Epithelial cell of esophagus (primary cell): ENCODE results near the gene PTGR3.

Experiments used
- DNase-seq: peaks from one replicate; pipeline ENCODE4 v3.0.0; 2010; ENCODE audit warnings: low read depth
- H3K4me3 ChIP-seq: 2 replicates; pipeline ENCODE4 v1.5.1; 2011; ENCODE audit warnings: mild to moderate bottlenecking, low read length, control low read depth
- CTCF ChIP-seq: IDR thresholded peaks from 2 replicates; pipeline ENCODE4 v1.5.1; 2011; ENCODE audit warnings: low read depth, mild to moderate bottlenecking, low read length, control low read depth, inconsistent platforms; ENCODE audit not compliant: insufficient read depth; ENCODE audit errors: missing control alignments

PTGR3 gene

GRCh38 chr18:75203416-75204268, 5.3 kb downstream of the PTGR3 start:
- TF ChIP-seq CTCF = no peak
- DNase-seq = peak; percentile 29
- H3K4me3 ChIP-seq = peak overlapping the region; percentile 41

DNA sequence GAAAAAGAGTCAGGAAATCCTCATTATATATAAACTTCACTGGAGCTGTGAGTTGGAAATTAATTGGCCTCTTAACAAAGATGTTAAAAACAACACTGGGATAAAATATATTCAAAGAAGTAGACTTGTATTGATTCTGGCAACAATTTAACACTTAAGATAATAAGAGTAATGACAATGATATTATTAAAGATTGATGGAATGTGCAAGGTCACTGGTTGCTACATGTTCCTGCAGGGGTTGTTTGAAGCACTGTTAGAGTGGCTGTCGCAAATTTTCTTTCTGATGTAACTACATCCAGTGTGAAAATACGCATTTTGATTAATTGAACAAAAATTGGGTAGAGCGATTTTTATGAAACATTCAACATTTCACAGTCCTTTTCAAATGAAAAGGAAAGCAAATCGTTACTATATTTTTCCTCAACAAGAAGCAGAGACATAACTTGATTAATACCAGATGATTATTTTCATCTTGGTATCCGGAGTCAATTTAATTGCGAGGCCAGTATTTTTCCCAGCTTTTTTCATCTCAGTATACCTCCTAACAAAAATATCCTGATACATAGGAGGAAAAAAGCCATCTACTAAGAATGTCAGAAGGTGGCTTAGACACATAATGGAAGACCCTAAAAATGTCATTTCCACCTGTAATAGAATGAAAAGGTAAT, 6.1 kb downstream of the PTGR3 start:
- no peak overlapping the region for H3K4me3 ChIP-seq
- no peak for TF ChIP-seq CTCF
- no peak for DNase-seq

- no peak for TF ChIP-seq CTCF
- DNase-seq = no peak
- H3K4me3 ChIP-seq = no peak overlapping the region
Measured at GRCh38 chr18:75201282-75202270, 7.4 kb downstream of the PTGR3 start.

DNA sequence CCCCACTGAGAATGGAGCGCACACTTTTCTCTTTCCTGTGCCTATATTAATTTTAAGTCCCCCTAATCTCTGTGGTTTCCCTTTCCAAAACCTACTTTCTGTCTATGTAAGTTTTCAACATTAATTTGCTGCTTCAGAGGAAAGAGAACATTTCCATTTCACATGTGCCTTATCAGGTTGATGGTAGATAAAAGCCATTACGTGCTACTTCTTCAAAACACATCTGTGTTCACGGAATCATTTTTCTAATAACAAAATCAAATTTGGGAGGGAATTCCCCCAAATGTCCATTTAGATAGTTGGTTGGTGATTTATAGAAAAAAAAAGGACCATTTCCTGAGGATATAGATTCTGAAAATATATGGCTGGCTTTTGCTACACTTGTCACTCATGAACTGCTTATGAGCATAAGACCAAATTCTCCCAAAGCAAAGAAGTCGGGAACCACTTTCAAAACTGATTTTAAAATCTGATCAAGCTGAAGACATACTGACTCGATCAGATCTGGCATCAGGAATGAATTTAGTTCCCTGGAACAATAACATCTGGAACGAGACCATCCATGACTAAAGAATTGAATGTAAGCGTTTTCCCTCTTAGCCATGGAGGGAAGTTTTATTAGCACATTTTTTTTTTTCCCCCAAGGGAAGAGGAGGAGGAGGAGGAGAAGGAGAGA, 8.2 kb downstream of the PTGR3 start:
- no peak for TF ChIP-seq CTCF
- no peak overlapping the region for H3K4me3 ChIP-seq
- DNase-seq = no peak

- DNase-seq = no peak
- TF ChIP-seq CTCF = no peak
- no peak overlapping the region for H3K4me3 ChIP-seq
Measured at GRCh38 chr18:75200071-75200470, 8.9 kb downstream of the PTGR3 start.

DNA sequence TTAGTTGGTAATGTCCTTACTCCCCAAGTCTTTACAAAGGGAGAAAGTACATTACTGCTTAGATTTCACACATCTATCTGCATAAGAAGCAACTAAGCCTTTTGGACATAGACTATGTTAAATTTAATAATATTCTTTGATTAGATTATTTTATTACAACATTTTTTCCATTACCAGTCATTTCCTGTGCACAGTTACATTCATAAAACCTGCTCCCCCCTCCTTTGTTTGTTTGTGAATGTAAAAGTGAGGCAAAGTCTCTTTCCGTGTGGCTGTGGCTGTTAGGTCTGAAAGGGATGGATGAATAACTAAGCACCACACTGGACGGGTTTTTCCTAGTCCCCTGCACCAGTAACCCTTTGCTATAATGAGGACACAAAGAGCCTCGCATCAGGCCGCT, 9.6 kb downstream of the PTGR3 start:
- DNase-seq = no peak
- H3K4me3 ChIP-seq = no peak overlapping the region
- TF ChIP-seq CTCF = no peak
